Mesodermal cell (in vitro differentiated cells): ENCODE results near the gene SLC38A6.
"Not testable (repeated sequence)": the region's sequence is repeated elsewhere in the genome, so short reads cannot be mapped to it uniquely, and the experiment has no call there.

Source experiments
- H3K27ac ChIP-seq: 2 replicates; pipeline ENCODE4 v1.7.0; 2013; ENCODE audit warnings: mild to moderate bottlenecking, low read depth, low read length, moderate library complexity; ENCODE audit not compliant: severe bottlenecking
- H3K36me3 ChIP-seq: 2 replicates; pipeline ENCODE4 v1.7.1; 2013; ENCODE audit warnings: mild to moderate bottlenecking, low read length, moderate library complexity; ENCODE audit not compliant: control insufficient read depth, insufficient read depth
- H3K4me1 ChIP-seq: one replicate; pipeline ENCODE4 v1.7.1; 2013; ENCODE audit warnings: mild to moderate bottlenecking, low read length; ENCODE audit not compliant: insufficient read depth, control insufficient read depth, poor library complexity, severe bottlenecking
- H3K4me3 ChIP-seq: 2 replicates; pipeline ENCODE4 v1.7.0; 2013; ENCODE audit warnings: low read length, control low read depth, mild to moderate bottlenecking; ENCODE audit not compliant: insufficient read depth, poor library complexity, severe bottlenecking; ENCODE audit errors: extremely low read depth
- H3K9me3 ChIP-seq: 2 replicates; pipeline ENCODE4 v1.7.1; 2013; ENCODE audit warnings: mild to moderate bottlenecking, low read length, moderate library complexity; ENCODE audit not compliant: control insufficient read depth
- WGBS, 2 experiments: methylation state at CpG; one replicate each; pipeline ENCODE4 v1.1.5; 2013; ENCODE audit warnings: missing lambda C conversion rate in 2 of 2; ENCODE audit not compliant: insufficient coverage in 2 of 2; 5-methylcytosine and 5-hydroxymethylcytosine counted together

The SLC38A6 gene

GRCh38 chr14:61077951-61078720, 97.1 kb downstream of the SLC38A6 start:
- Histone ChIP-seq H3K27ac (no peak overlapping the region), H3K9me3 (no peaks in the 10 kb centered on the region), H3K4me1 (no peaks in the 10 kb centered on the region), H3K36me3 (no peaks in the 10 kb centered on the region), H3K4me3 (no peak overlapping the region)
- WGBS, 2 experiments: 95 to 96% methylated on average over 4 of the region's 4 CpGs

- Histone ChIP-seq H3K36me3 (no peaks in the 10 kb centered on the region), H3K27ac (no peak overlapping the region), H3K4me3 (no peak overlapping the region), H3K9me3 (no peaks in the 10 kb centered on the region), H3K4me1 (no peaks in the 10 kb centered on the region)
- 63 to 80% methylated on average over 5 to 7 of the region's 11 CpGs for WGBS, 2 experiments
Measured at GRCh38 chr14:61080591-61081010, 99.6 kb downstream of the SLC38A6 start.

DNA sequence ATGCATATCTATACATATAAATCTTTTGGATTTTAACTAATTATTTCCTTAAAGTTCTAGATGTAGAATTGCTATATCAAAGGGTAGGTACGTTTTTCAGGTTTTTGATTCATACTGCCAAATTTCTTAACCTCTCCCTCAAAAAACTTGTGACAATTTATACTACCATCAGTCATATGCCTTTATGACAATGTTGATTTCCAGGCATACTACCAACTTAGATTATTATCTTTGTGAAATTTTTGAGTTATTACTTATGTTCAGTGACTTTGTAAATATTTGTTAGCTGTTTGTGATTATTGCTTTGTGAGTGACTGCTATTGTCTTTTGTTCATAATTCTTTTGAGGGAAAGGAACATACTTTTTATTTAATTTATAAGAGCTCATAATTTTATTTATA, 107.0 kb downstream of the SLC38A6 start:
- Histone ChIP-seq H3K9me3 (no peaks in the 10 kb centered on the region), H3K27ac (no peak overlapping the region), H3K4me3 (no peak overlapping the region), H3K4me1 (peaks cover 5% of the 10 kb centered on the region), H3K36me3 (no peaks in the 10 kb centered on the region)
- no CpG with 5 or more reads among the region's 1 CpG for WGBS, 2 experiments

DNA sequence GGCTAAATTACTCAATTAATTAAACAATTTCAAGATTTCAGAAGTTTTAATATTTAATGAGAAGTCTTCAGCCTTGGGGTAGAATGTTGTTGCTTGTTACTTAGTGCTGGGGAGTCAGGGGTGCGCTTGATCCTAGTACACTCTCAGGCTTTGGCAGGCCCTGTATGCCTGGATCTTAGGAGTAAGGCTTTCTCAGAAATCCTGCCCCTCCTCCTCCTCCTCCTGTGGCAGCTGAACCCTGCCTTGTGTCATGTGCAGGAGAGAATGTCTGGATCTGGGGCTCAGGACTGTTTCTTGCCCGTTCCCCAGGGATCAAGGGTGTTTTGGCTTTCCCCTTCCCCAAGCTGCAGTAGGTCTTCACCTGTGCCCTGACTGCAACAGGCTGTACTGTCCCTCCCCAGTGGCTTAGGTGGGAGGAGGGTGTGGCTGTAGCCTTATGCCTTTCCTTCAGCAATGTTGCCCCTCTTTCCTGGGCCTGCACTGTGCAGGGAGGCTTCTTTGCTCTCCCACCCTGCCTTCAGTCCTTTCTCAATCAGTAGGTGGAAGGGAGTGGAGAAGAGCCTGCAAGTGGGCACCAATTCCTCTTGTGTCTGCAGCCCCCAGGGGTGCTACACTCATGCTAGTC, 108.2 kb downstream of the SLC38A6 start:
- Histone ChIP-seq H3K27ac (no peak overlapping the region), H3K9me3 (no peaks in the 10 kb centered on the region), H3K4me1 (peaks cover 5% of the 10 kb centered on the region), H3K4me3 (no peak overlapping the region), H3K36me3 (no peaks in the 10 kb centered on the region)
- 71 to 100% methylated on average over 1 of the region's 2 CpGs for WGBS, 2 experiments

GRCh38 chr14:61090432-61091216, 109.6 kb downstream of the SLC38A6 start:
- Histone ChIP-seq H3K36me3 (no peaks in the 10 kb centered on the region), H3K27ac (no peak overlapping the region), H3K9me3 (no peaks in the 10 kb centered on the region), H3K4me3 (no peak overlapping the region), H3K4me1 (peaks cover 5% of the 10 kb centered on the region)
- WGBS, 2 experiments: 46 to 60% methylated on average over 3 to 4 of the region's 7 CpGs

GRCh38 chr14:61091657-61092273, 110.7 kb downstream of the SLC38A6 start:
- Histone ChIP-seq H3K4me3 (no peak overlapping the region), H3K4me1 (peaks cover 5% of the 10 kb centered on the region), H3K9me3 (no peaks in the 10 kb centered on the region), H3K27ac (no peak overlapping the region), H3K36me3 (no peaks in the 10 kb centered on the region)
- 100% methylated on average over 1 of the region's 2 CpGs; no CpG with 5 or more reads in 1 of the 2 experiments for WGBS, 2 experiments

DNA sequence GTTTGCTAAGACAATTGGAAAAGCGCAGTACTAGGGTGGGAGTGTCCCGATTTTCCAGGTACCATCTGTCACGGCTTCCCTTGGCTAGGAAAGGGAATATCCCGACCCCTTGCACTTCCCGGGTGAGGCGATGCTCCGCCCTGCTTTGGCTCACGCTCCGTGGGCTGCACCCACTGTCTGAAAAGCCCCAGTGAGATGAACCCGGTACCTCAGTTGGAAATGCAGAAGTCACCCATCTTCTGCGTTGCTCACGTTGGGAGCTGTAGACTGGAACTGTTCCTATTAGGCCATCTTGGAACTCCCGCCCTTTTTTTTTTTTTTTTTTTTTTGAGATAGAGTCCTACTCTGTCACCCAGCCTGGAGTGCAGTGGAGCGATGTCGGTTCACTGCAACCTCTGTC, 117.1 kb downstream of the SLC38A6 start:
- not testable (repeated sequence) for H3K27ac ChIP-seq, H3K9me3 ChIP-seq, H3K36me3 ChIP-seq, H3K4me3 ChIP-seq
- H3K4me1 ChIP-seq: peaks cover 12% of the 10 kb centered on the region
- 87 to 91% methylated on average over 10 to 11 of the region's 15 CpGs for WGBS, 2 experiments

DNA sequence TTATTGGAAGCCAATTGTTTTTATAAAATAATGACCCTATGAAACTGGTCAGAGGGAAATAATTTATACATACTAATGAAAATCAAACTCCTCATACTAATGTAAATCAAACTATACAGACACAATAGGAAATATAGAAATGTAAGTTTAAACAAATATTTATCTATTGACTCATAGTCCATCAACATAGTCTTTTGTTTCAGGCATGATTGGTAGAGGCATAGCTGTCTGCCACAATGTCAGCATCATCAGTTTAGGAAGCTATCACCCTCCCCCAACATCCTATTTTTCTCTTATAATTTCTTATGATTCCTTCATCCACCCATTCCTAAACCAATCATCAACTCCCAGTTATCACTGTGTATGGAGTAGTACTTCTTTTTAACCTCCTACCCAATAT, 117.7 kb downstream of the SLC38A6 start:
- Histone ChIP-seq H3K4me1 (peaks cover 18% of the 10 kb centered on the region), H3K36me3 (no peaks in the 10 kb centered on the region), H3K27ac (no peak overlapping the region), H3K9me3 (no peaks in the 10 kb centered on the region), H3K4me3 (no peak overlapping the region)

GRCh38 chr14:61099216-61099835, 118.3 kb downstream of the SLC38A6 start:
- Histone ChIP-seq H3K36me3 (no peaks in the 10 kb centered on the region), H3K27ac (no peak overlapping the region), H3K4me3 (no peak overlapping the region), H3K9me3 (no peaks in the 10 kb centered on the region), H3K4me1 (peaks cover 24% of the 10 kb centered on the region)
- WGBS, 2 experiments: no CpG with 5 or more reads among the region's 4 CpGs

DNA sequence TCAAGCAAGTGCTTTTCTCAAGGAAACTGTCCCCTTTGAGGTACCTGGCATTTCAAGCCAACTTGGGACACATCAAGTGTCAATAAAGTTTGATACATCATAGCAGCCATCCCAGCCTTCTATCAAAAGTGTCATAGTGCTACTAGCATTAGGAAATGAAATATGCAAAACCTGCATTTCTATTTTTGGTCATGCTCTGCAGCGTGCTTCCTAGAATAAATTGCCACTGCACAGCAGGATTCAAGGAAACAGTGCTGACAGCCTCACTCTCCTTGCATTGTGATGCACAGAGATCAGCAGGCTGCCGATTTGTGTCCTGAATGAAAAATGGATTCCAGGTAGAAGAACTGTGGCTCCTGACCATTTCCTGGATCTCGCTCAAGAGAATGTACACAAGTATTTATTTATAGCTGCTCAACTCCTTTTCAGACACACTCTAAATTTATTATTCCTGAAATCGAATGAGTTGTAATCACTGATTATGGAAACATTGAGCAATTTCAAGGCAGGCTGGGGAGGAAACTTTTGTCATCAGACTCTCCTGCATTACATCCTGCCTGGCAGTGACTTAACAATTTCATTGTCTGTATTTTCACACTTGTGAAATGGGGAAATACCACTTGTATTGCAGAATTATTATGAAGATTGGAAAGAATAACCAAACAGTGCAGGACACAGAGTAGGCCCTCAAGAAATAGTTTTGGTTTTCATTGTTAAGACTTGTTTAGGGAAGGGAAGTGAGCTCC, 120.9 kb downstream of the SLC38A6 start:
- Histone ChIP-seq H3K27ac (peak overlapping the region; percentile 97), H3K36me3 (no peaks in the 10 kb centered on the region), H3K4me1 (peaks cover 31% of the 10 kb centered on the region), H3K9me3 (no peaks in the 10 kb centered on the region), H3K4me3 (no peak overlapping the region)
- WGBS, 2 experiments: 25 to 36% methylated on average over 2 of the region's 4 CpGs
